Ectodermal cell (in vitro differentiated cells): ENCODE measurements around the gene LINC01488.

ENCODE experiments used
- H3K27ac ChIP-seq: 2 replicates; pipeline ENCODE4 v1.7.0; 2013; ENCODE audit warnings: mild to moderate bottlenecking, low read depth, low read length; ENCODE audit not compliant: insufficient read depth, poor library complexity, severe bottlenecking
- H3K27me3 ChIP-seq: 2 replicates; pipeline ENCODE4 v1.7.0; 2013; ENCODE audit warnings: mild to moderate bottlenecking, low read length; ENCODE audit not compliant: insufficient read depth, control insufficient read depth, poor library complexity, severe bottlenecking
- H3K36me3 ChIP-seq: one replicate; pipeline ENCODE4 v1.7.0; 2013; ENCODE audit warnings: low read length; ENCODE audit not compliant: control insufficient read depth, insufficient read depth
- H3K4me1 ChIP-seq: one replicate; pipeline ENCODE4 v1.7.0; 2013; ENCODE audit warnings: low read length; ENCODE audit not compliant: control insufficient read depth, insufficient read depth
- H3K4me3 ChIP-seq: 2 replicates; pipeline ENCODE4 v1.7.0; 2013; ENCODE audit warnings: low read depth, low read length, control low read depth; ENCODE audit not compliant: insufficient read depth
- H3K9me3 ChIP-seq: 2 replicates; pipeline ENCODE4 v1.7.0; 2013; ENCODE audit warnings: mild to moderate bottlenecking, low read length, moderate library complexity; ENCODE audit not compliant: control insufficient read depth
- WGBS, 2 experiments: methylation state at CpG; one replicate each; pipeline ENCODE4 v1.1.7; 2013; ENCODE audit warnings: missing lambda C conversion rate in 2 of 2; 5-methylcytosine and 5-hydroxymethylcytosine counted together

The LINC01488 gene

DNA sequence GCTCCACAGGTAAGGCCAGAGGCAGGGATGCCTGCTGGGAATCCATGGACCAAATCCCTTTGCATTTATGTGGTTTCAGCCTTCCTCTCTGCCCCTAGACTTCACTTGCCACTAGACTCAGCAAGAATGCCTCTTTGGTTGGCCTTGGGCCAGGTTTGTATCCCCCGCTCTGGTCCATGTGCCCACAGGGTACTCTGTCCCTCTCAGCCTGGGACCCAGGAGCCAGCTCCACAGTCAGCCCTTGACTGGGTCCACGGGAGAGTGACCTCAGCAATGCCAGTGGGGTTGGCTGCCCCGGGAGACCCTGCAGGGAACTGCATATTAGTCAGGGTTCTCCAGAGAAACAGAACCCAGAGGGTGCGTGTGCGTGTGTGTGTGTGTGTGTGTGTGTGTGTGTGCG lies 28.3 kb upstream of the LINC01488 start:
- H3K4me1 ChIP-seq: peaks cover 12% of the 10 kb centered on the region
- H3K27me3 ChIP-seq: no peaks in the 10 kb centered on the region
- H3K27ac ChIP-seq: no peak overlapping the region
- H3K9me3 ChIP-seq: no peaks in the 10 kb centered on the region
- H3K36me3 ChIP-seq: no peaks in the 10 kb centered on the region
- WGBS, 2 experiments: 90 to 92% methylated on average over 6 of the region's 6 CpGs
- H3K4me3 ChIP-seq: no peak overlapping the region

- Histone ChIP-seq H3K27ac (no peak overlapping the region), H3K36me3 (no peaks in the 10 kb centered on the region), H3K4me1 (peaks cover 7% of the 10 kb centered on the region), H3K27me3 (no peaks in the 10 kb centered on the region), H3K4me3 (no peak overlapping the region), H3K9me3 (no peaks in the 10 kb centered on the region)
- WGBS, 2 experiments: 84 to 92% methylated on average over 7 of the region's 7 CpGs
Measured at GRCh38 chr11:69454018-69454417, 27.4 kb upstream of the LINC01488 start.

DNA sequence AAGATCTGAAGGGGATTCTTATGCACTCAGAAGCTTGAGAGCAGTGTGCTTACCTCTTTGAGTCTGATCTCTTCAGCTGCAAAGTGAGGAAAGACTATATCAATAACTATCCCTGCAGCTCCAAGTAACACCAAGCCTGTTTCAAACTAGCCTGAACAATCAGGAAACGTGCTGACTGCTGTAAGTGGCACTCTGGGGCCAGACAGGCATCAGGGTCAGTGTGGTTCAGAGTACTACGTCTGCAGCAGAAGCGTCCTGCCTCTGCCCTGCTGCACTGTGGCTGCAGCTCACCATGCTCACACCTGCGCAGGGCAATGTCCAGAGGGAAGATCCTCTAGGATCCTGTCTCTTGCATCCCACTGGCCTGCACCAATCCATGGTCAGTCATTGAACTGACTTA lies 25.5 kb upstream of the LINC01488 start:
- Histone ChIP-seq H3K27ac (no peak overlapping the region), H3K36me3 (no peaks in the 10 kb centered on the region), H3K4me3 (no peak overlapping the region), H3K4me1 (no peaks in the 10 kb centered on the region), H3K27me3 (no peaks in the 10 kb centered on the region), H3K9me3 (no peaks in the 10 kb centered on the region)
- 89 to 94% methylated on average over 4 of the region's 4 CpGs for WGBS, 2 experiments

DNA sequence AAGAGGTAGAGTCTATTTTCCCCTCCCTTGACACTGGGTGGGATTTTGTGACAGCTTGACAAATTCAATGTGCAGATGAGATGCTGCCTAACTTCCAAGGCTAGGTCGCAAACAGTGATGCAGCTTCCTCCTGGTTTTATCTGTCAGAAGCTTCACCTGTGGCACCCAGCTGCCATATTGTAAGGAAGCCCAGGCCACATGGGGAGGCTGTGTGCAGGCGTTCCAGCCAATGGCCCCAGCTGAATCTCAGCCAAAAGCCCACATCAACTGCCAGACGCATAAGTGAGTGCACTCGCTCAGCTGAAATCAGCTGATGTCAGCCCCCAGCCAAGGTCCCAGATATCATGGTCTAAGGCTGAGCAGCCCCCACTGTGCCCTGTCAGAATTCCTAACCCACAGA lies 24.8 kb upstream of the LINC01488 start:
- no peaks in the 10 kb centered on the region for H3K4me1 ChIP-seq
- no peak overlapping the region for H3K27ac ChIP-seq
- no peaks in the 10 kb centered on the region for H3K36me3 ChIP-seq
- H3K27me3 ChIP-seq: no peaks in the 10 kb centered on the region
- 92 to 93% methylated on average over 4 of the region's 4 CpGs for WGBS, 2 experiments
- no peak overlapping the region for H3K4me3 ChIP-seq
- no peaks in the 10 kb centered on the region for H3K9me3 ChIP-seq

DNA sequence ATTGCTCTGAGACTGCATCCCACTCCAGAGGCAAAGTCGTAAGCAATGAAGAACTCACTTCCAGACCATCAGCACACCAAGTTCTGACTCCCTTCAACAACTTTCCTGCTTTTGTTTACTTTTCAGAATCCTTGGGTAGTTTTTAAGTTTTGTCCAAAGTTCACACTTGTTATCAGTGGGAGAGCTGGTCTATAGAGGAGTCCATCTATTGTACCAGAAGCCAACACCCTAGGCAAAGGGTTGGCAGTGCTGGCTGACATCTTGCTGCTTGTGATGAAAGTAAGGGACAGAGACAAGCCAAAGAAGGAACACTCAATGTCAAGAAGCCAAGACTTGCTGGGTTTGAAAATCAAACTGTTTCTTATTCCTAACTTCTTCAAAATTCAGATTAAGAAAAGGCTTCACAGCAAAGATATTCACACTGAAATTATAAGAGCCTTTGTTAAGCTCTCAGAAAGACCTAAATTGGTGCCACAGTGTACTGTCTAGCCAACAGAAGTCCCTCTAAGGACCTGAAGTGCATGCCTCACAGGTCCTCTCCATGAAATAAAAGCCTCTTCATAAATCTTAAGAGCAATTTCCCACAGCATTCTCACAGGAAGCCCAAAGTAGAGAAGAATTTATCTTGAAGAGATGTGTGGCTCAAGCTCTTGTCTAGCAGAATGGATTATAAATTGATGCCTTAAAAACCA lies 21.5 kb upstream of the LINC01488 start:
- no peaks in the 10 kb centered on the region for H3K36me3 ChIP-seq
- WGBS, 2 experiments: 87 to 100% methylated on average over 1 of the region's 1 CpG
- H3K27me3 ChIP-seq: no peaks in the 10 kb centered on the region
- H3K27ac ChIP-seq: no peak overlapping the region
- H3K4me3 ChIP-seq: no peak overlapping the region
- H3K9me3 ChIP-seq: no peaks in the 10 kb centered on the region
- H3K4me1 ChIP-seq: peaks cover 14% of the 10 kb centered on the region

GRCh38 chr11:69460540-69461257 lies 20.8 kb upstream of the LINC01488 start:
- H3K27ac ChIP-seq: no peak overlapping the region
- 74 to 86% methylated on average over 1 of the region's 1 CpG for WGBS, 2 experiments

GRCh38 chr11:69461272-69461962 lies 20.0 kb upstream of the LINC01488 start:
- Histone ChIP-seq H3K4me3 (no peak overlapping the region), H3K9me3 (no peaks in the 10 kb centered on the region), H3K27me3 (no peaks in the 10 kb centered on the region), H3K27ac (no peak overlapping the region), H3K36me3 (no peaks in the 10 kb centered on the region), H3K4me1 (peaks cover 14% of the 10 kb centered on the region)
- WGBS, 2 experiments: 84 to 89% methylated on average over 7 of the region's 7 CpGs

More at GRCh38 chr11:69460540-69461257, 20.8 kb upstream of the LINC01488 start:
- H3K4me3 ChIP-seq: no peak overlapping the region
- H3K9me3 ChIP-seq: no peaks in the 10 kb centered on the region
- H3K4me1 ChIP-seq: peaks cover 14% of the 10 kb centered on the region
- H3K36me3 ChIP-seq: no peaks in the 10 kb centered on the region
- H3K27me3 ChIP-seq: no peaks in the 10 kb centered on the region

- WGBS, 2 experiments: 94% methylated on average over 19 of the region's 19 CpGs
- Histone ChIP-seq H3K9me3 (no peaks in the 10 kb centered on the region), H3K27ac (no peak overlapping the region), H3K4me1 (peaks cover 14% of the 10 kb centered on the region), H3K4me3 (no peak overlapping the region), H3K36me3 (no peaks in the 10 kb centered on the region), H3K27me3 (no peaks in the 10 kb centered on the region)
Measured at GRCh38 chr11:69462106-69462951, 19.1 kb upstream of the LINC01488 start.

DNA sequence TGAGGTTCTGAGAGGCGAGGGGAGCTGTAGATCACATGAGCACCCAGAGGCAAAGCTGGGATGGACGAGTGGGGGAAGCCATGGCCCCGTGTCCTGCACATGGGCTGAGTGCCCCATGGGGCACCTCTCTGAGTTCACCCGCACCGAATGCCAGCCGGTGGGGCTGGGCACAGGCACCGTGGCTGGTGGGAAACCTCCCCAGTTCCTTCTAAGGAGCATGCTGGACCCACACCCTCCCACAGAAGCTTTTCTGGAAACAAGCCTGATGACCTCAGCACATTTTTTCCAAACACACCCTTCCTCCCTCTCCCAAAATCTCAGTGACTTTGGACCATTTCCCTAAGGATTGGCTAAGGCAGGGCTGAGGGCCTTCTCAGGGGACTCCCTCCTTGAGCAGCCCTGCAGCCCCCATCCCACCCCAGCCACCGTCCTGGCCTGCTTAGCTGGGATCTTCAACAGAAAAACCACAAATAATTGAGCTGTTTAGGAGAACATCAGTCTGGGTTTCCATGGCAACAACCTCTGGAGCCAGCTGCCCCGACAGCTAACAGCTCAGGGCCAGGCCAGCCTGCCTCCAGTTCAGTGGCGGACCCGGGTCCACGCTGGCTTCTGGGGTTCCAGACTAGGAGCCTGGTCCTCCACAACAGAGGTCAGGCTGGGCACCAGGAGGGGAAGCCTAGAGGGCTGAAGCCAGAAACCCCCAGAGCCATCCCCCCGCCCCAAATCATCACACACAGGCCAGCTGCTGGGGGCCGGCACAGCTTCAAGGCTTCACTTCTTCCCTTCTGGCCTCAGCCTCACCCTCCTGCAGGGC lies 18.1 kb upstream of the LINC01488 start:
- Histone ChIP-seq H3K4me1 (peaks cover 14% of the 10 kb centered on the region), H3K27ac (no peak overlapping the region), H3K9me3 (no peaks in the 10 kb centered on the region), H3K36me3 (no peaks in the 10 kb centered on the region), H3K27me3 (no peaks in the 10 kb centered on the region), H3K4me3 (no peak overlapping the region)
- 77 to 80% methylated on average over 14 of the region's 14 CpGs for WGBS, 2 experiments
